H9 (cell line): Measurements from ENCODE around the gene DPP10. TPM values are rescaled to one million over a fixed set of nuclear protein-coding genes. Genes with fewer than 3 reads are reported as not detected.

Source experiments
- DNase-seq: peaks from one replicate; pipeline ENCODE4 v3.0.0-alpha.2; 2017
- H2AFZ ChIP-seq: one replicate; pipeline ENCODE4 v1.6.1; 2013; ENCODE audit warnings: mild to moderate bottlenecking, low read length, control low read depth, moderate library complexity
- H2AK5ac ChIP-seq: 2 replicates; pipeline ENCODE4 v1.6.1; 2013; ENCODE audit warnings: low read length, control low read depth, mixed read lengths; ENCODE audit not compliant: insufficient read length
- H2BK120ac ChIP-seq: one replicate; pipeline ENCODE4 v1.6.1; 2013; ENCODE audit warnings: low read depth, mild to moderate bottlenecking, low read length, control low read depth, inconsistent platforms; ENCODE audit not compliant: poor library complexity, severe bottlenecking
- H2BK12ac ChIP-seq: 2 replicates; pipeline ENCODE4 v1.6.1; 2013; ENCODE audit warnings: low read length, control low read depth, mixed read lengths, low read depth; ENCODE audit not compliant: insufficient read length
- H2BK15ac ChIP-seq: 2 replicates; pipeline ENCODE4 v1.6.1; 2013; ENCODE audit warnings: low read depth, low read length, control low read depth
- H2BK20ac ChIP-seq: one replicate; pipeline ENCODE4 v1.6.1; 2013; ENCODE audit warnings: low read depth, mild to moderate bottlenecking, low read length, control low read depth, inconsistent platforms; ENCODE audit not compliant: poor library complexity, severe bottlenecking
- H2BK5ac ChIP-seq: 2 replicates; pipeline ENCODE4 v1.6.1; 2013; ENCODE audit warnings: low read length, control low read depth, mixed read lengths; ENCODE audit not compliant: insufficient read length
- H3K14ac ChIP-seq: 2 replicates; pipeline ENCODE4 v1.6.1; 2013; ENCODE audit warnings: low read length, control low read depth; ENCODE audit not compliant: insufficient read depth
- H3K18ac ChIP-seq: 2 replicates; pipeline ENCODE4 v1.6.1; 2013; ENCODE audit warnings: low read depth, mild to moderate bottlenecking, mixed read lengths, low read length, control low read depth; ENCODE audit not compliant: insufficient read length
- H3K23ac ChIP-seq: 2 replicates; pipeline ENCODE4 v1.6.1; 2013; ENCODE audit warnings: low read length, control low read depth, mixed read lengths, low read depth; ENCODE audit not compliant: insufficient read length
- H3K23me2 ChIP-seq: 2 replicates; pipeline ENCODE4 v1.6.1; 2013; ENCODE audit warnings: low read depth, mild to moderate bottlenecking, mixed read lengths, low read length, control low read depth; ENCODE audit not compliant: insufficient read length, poor library complexity, severe bottlenecking
- H3K27ac ChIP-seq: 2 replicates; pipeline ENCODE4 v1.5.1; 2013; ENCODE audit warnings: low read length, control low read depth, mixed read lengths, low read depth; ENCODE audit not compliant: insufficient read length
- H3K27me3 ChIP-seq: 2 replicates; pipeline ENCODE4 v1.6.1; 2013; ENCODE audit warnings: low read length, control low read depth, inconsistent platforms; ENCODE audit not compliant: insufficient read depth
- H3K4ac ChIP-seq: 2 replicates; pipeline ENCODE4 v1.6.1; 2013; ENCODE audit warnings: low read depth, mild to moderate bottlenecking, control low read depth, inconsistent platforms, low read length, moderate library complexity
- H3K4me1 ChIP-seq: 2 replicates; pipeline ENCODE4 v1.6.1; 2013; ENCODE audit warnings: low read length, control low read depth, inconsistent platforms; ENCODE audit not compliant: insufficient read depth
- H3K4me2 ChIP-seq: 2 replicates; pipeline ENCODE4 v1.6.1; 2013; ENCODE audit warnings: low read length, control low read depth, mixed read lengths; ENCODE audit not compliant: insufficient read length, insufficient read depth
- H3K56ac ChIP-seq: 2 replicates; pipeline ENCODE4 v1.6.1; 2013; ENCODE audit warnings: low read depth, mild to moderate bottlenecking, mixed read lengths, low read length, control low read depth; ENCODE audit not compliant: insufficient read length
- H3K79me1 ChIP-seq: 2 replicates; pipeline ENCODE4 v1.6.1; 2013; ENCODE audit warnings: low read depth, mild to moderate bottlenecking, moderate library complexity, low read length, control low read depth, inconsistent platforms; ENCODE audit not compliant: insufficient read depth, poor library complexity, severe bottlenecking
- H3K79me2 ChIP-seq: 2 replicates; pipeline ENCODE4 v1.6.1; 2013; ENCODE audit warnings: low read length, control low read depth, inconsistent platforms; ENCODE audit not compliant: insufficient read depth
- H3K9ac ChIP-seq: 2 replicates; pipeline ENCODE4 v1.6.1; 2013; ENCODE audit warnings: low read length, control low read depth, mixed read lengths; ENCODE audit not compliant: insufficient read length; ENCODE audit errors: extremely low read depth
- H3K9me3 ChIP-seq: one replicate; pipeline ENCODE4 v1.6.1; 2013; ENCODE audit warnings: low read depth, low read length, inconsistent platforms; ENCODE audit not compliant: control insufficient read depth
- H3T11ph ChIP-seq: one replicate; pipeline ENCODE4 v1.6.1; 2013; ENCODE audit warnings: mild to moderate bottlenecking, low read length, control low read depth, inconsistent platforms
- H4K20me1 ChIP-seq: one replicate; pipeline ENCODE4 v1.6.1; 2013; ENCODE audit not compliant: control insufficient read depth, insufficient read length, insufficient read depth
- H4K5ac ChIP-seq: 2 replicates; pipeline ENCODE4 v1.6.1; 2013; ENCODE audit warnings: low read depth, mild to moderate bottlenecking, mixed read lengths, low read length, control low read depth; ENCODE audit not compliant: insufficient read length
- H4K8ac ChIP-seq: replicated peaks from 2 replicates; pipeline ENCODE4 v1.6.1; 2013; ENCODE audit warnings: low read length, control low read depth, mixed read lengths, low read depth; ENCODE audit not compliant: insufficient read length
- H4K91ac ChIP-seq: 2 replicates; pipeline ENCODE4 v1.6.1; 2013; ENCODE audit warnings: low read depth, mild to moderate bottlenecking, moderate library complexity, mixed read lengths, low read length, control low read depth; ENCODE audit not compliant: insufficient read length
- H3K27ac Mint-ChIP-seq, 3 experiments: 2 replicates in 2 of 3; 3 replicates in 1 of 3; pipeline ENCODE4 v1.8.0; 2020 to 2021; ENCODE audit warnings: mixed read lengths in 3 of 3, mild to moderate bottlenecking in 1 of 3, moderate library complexity in 1 of 3
- H3K27me3 Mint-ChIP-seq: 2 replicates; pipeline ENCODE4 v1.8.0; 2021; ENCODE audit warnings: low read depth, mild to moderate bottlenecking, moderate library complexity, mixed read lengths
- H3K36me3 Mint-ChIP-seq, 3 experiments: 2 replicates in 2 of 3; 3 replicates in 1 of 3; pipeline ENCODE4 v1.8.0; 2020 to 2021; ENCODE audit warnings: low read depth in 3 of 3, mixed read lengths in 3 of 3; ENCODE audit not compliant: insufficient read depth in 1 of 3
- H3K4me1 Mint-ChIP-seq, 2 experiments: 2 replicates each; pipeline ENCODE4 v1.8.0; 2020; ENCODE audit warnings: mixed read lengths in 2 of 2
- H3K4me3 Mint-ChIP-seq, 2 experiments: 2 replicates in 1 of 2; 3 replicates in 1 of 2; pipeline ENCODE4 v1.8.0; 2020 to 2021; ENCODE audit warnings: mild to moderate bottlenecking in 2 of 2, mixed read lengths in 2 of 2, moderate library complexity in 1 of 2
- H3K9me3 Mint-ChIP-seq, 2 experiments: 2 replicates in 1 of 2; 3 replicates in 1 of 2; pipeline ENCODE4 v1.8.0; 2020; ENCODE audit warnings: mild to moderate bottlenecking in 2 of 2, mixed read lengths in 2 of 2, moderate library complexity in 1 of 2
- WGBS: extraction: QIAGEN DNeasy Blood & Tissue Kit; methylation state at CpG from one replicate; pipeline ENCODE4 v1.1.7; 2013; ENCODE audit warnings: missing lambda C conversion rate, low lambda C conversion rate, mixed read lengths; ENCODE audit not compliant: insufficient read length; ENCODE audit errors: extremely low coverage; 5-methylcytosine and 5-hydroxymethylcytosine counted together
- total RNA-seq: library from RNA; stranded (reverse); gene quantifications from 2 replicates; pipeline ENCODE4 v1.2.1, GENCODE V29; 2021
- TF ChIP-seq, protein P1 (sequence below): fragments of 200-600 bp; sonication (generic); conservative IDR thresholded peaks from 3 replicates; pipeline ENCODE4 v1.8.0; 2021; ENCODE audit warnings: antibody characterized with exemption, mild to moderate bottlenecking

The DPP10 gene
- total RNA-seq, 1 experiment from 2014 or later: 11.3 TPM

DNA sequence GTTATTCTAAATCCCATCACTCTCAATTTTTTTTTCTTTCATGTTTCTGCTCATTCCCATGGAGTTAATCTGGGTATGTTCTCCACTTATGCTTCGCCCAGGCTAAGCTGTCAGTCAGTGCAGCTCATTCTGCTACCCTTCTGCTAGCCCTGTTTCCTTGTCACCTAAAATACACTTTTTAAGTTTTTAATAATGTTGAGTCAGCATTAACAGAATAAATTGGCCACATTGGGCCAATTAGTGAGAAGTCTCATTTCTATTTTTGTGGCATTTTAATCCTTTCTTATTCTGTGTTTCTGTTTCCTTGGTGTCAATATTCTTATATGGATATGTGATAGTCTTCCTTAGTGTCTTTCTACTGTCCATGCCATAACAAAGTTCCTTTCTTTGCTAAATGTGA, 1126.2 kb downstream of the DPP10 start:
- no peak for DNase-seq
- H3K23me2 ChIP-seq: no peaks in the 10 kb centered on the region
- H2BK5ac ChIP-seq: no peak overlapping the region
- peak overlapping the region in 1 of 2 experiments; percentile 58; a peak in 1 of 5 replicates for H3K4me3 Mint-ChIP-seq
- no peaks in the 10 kb centered on the region for H3K9me3 ChIP-seq
- H4K20me1 ChIP-seq: no peaks in the 10 kb centered on the region
- H2AK5ac ChIP-seq: no peak overlapping the region
- no peak overlapping the region for H4K8ac ChIP-seq
- peaks cover 3% of the 10 kb centered on the region in 2 experiments; a peak in 2 of 4 replicates for H3K4me1 Mint-ChIP-seq
- TF ChIP-seq, protein P1, sequence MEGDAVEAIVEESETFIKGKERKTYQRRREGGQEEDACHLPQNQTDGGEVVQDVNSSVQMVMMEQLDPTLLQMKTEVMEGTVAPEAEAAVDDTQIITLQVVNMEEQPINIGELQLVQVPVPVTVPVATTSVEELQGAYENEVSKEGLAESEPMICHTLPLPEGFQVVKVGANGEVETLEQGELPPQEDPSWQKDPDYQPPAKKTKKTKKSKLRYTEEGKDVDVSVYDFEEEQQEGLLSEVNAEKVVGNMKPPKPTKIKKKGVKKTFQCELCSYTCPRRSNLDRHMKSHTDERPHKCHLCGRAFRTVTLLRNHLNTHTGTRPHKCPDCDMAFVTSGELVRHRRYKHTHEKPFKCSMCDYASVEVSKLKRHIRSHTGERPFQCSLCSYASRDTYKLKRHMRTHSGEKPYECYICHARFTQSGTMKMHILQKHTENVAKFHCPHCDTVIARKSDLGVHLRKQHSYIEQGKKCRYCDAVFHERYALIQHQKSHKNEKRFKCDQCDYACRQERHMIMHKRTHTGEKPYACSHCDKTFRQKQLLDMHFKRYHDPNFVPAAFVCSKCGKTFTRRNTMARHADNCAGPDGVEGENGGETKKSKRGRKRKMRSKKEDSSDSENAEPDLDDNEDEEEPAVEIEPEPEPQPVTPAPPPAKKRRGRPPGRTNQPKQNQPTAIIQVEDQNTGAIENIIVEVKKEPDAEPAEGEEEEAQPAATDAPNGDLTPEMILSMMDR: no peak
- no peak overlapping the region for H4K5ac ChIP-seq
- H3K27me3 ChIP-seq: no peaks in the 10 kb centered on the region
- H3K79me2 ChIP-seq: no peaks in the 10 kb centered on the region
- no peaks in the 10 kb centered on the region for H3K9me3 Mint-ChIP-seq
- H2BK20ac ChIP-seq: no peak overlapping the region
- H4K91ac ChIP-seq: no peak overlapping the region
- no peak overlapping the region for H2BK15ac ChIP-seq
- H2AFZ ChIP-seq: no peak overlapping the region
- H3K79me1 ChIP-seq: no peaks in the 10 kb centered on the region
- H3K4ac ChIP-seq: no peak overlapping the region
- no peak overlapping the region for H3K4me2 ChIP-seq
- no peak overlapping the region for H3K56ac ChIP-seq
- peaks cover 0 to under 1% (median 0%) of the 10 kb centered on the region in 3 experiments; a peak in 1 of 7 replicates for H3K36me3 Mint-ChIP-seq
- no peak overlapping the region for H3K27ac ChIP-seq
- no CpG with 5 or more reads among the region's 1 CpG for WGBS
- no peak overlapping the region for H2BK120ac ChIP-seq
- no peaks in the 10 kb centered on the region for H3K27me3 Mint-ChIP-seq
- no peak overlapping the region for H3K9ac ChIP-seq
- no peak overlapping the region for H3K18ac ChIP-seq
- H3K27ac Mint-ChIP-seq: no peak overlapping the region
- H3T11ph ChIP-seq: no peak overlapping the region
- H3K4me1 ChIP-seq: no peaks in the 10 kb centered on the region
- no peak overlapping the region for H2BK12ac ChIP-seq
- H3K14ac ChIP-seq: no peak overlapping the region
- no peak overlapping the region for H3K23ac ChIP-seq
